Thoracic aorta (tissue), 2 donors: ENCODE data around the gene TASOR2. TPM values are rescaled to one million over a fixed set of nuclear protein-coding genes. Genes with fewer than 3 reads are reported as not detected.
A peak's percentile ranks its signal among the peaks of the same experiment; 100 is the strongest.

Source experiments
- ATAC-seq: fragments of 150-250 bp; one replicate; pipeline ENCODE4 v1.8.0; 2017; ENCODE audit warnings: low read depth; ENCODE audit not compliant: insufficient number of reproducible peaks, low FRiP score
- DNase-seq: peaks from one replicate; pipeline ENCODE4 v3.0.0-alpha.2; 2020; ENCODE audit warnings: low spot score
- H3K27ac ChIP-seq, 2 donors: fragments of 200-600 bp; sonication (generic); 1 replicate in 1 of 2; 2 replicates in 1 of 2; pipeline ENCODE4 v1.5.1; 2016; ENCODE audit warnings: mild to moderate bottlenecking in 2 of 2, moderate library complexity in 2 of 2
- H3K27me3 ChIP-seq: fragments of 200-600 bp; sonication (generic); replicated peaks from 2 replicates; pipeline ENCODE4 v1.6.0; 2016; ENCODE audit warnings: mild to moderate bottlenecking; ENCODE audit not compliant: insufficient read depth
- H3K36me3 ChIP-seq: fragments of 200-600 bp; sonication (generic); one replicate; pipeline ENCODE4 v1.5.1; 2016
- H3K4me1 ChIP-seq, 2 donors: fragments of 200-600 bp; sonication (generic); 1 replicate in 1 of 2; 2 replicates in 1 of 2; pipeline versions ENCODE4 v1.5.1 to v1.6.0; 2016; ENCODE audit warnings: low read depth in 2 of 2, mild to moderate bottlenecking in 1 of 2; ENCODE audit not compliant: control insufficient read depth in 1 of 2
- H3K4me3 ChIP-seq: fragments of 200-600 bp; sonication (generic); 2 replicates; pipeline ENCODE4 v1.5.1; 2016; ENCODE audit warnings: mild to moderate bottlenecking
- H3K9me3 ChIP-seq: fragments of 200-600 bp; sonication (generic); 2 replicates; pipeline ENCODE4 v1.5.1; 2016
- CTCF ChIP-seq: fragments of 200-600 bp; sonication (generic); IDR thresholded peaks from one replicate; pipeline ENCODE4 v1.5.1; 2019; ENCODE audit warnings: antibody characterized with exemption
- total RNA-seq, 2 donors: library from RNA; depleted of rRNA; stranded (reverse); fragments of >200 nt; gene quantifications; one replicate each; pipeline versions ENCODE4 v1.1.0 to v1.2.3, GENCODE V29; 2016

The TASOR2 gene
- 100 to 1,000 TPM in 1 of 2 donors, 10 to 100 TPM in 1; 43.9 to 123 TPM for total RNA-seq

GRCh38 chr10:5684318-5684970 is at the start of gene TASOR2:
TSS of gene TASOR2 (plus strand) at chr10:5684838. CDS start at chr10:5720643, 35,805 bp downstream.
- H3K4me3 ChIP-seq: peak within 1 kb of the TSS; percentile 97
- ATAC-seq: peak; percentile 96
- no peaks in the 10 kb centered on the region for H3K9me3 ChIP-seq
- H3K27ac ChIP-seq: peak within 1 kb of the TSS; percentile 83 to 88
- no peaks in the 10 kb centered on the region for H3K27me3 ChIP-seq
- TF ChIP-seq CTCF: no peak
- H3K4me1 ChIP-seq: peaks cover 9 to 28% of the 10 kb centered on the region in 2 donors
- DNase-seq: peak; percentile 82
- H3K36me3 ChIP-seq: no peaks in the 10 kb centered on the region

- Histone ChIP-seq H3K9me3 (no peaks in the 10 kb centered on the region), H3K4me3 (no peak overlapping the region), H3K27me3 (no peaks in the 10 kb centered on the region), H3K27ac (peak overlapping the region in 1 of 2 donors; percentile 4), H3K36me3 (peaks cover 13% of the 10 kb centered on the region), H3K4me1 (peaks cover 11 to 41% of the 10 kb centered on the region in 2 donors)
- DNase-seq (no peak), ATAC-seq (no peak)
- TF ChIP-seq CTCF: no peak
These were observed 49.7 kb upstream of the TASOR2 start for GRCh38 chr10:5634918-5635317.

GRCh38 chr10:5638494-5638893 is 46.1 kb upstream of the TASOR2 start:
- Histone ChIP-seq H3K9me3 (no peaks in the 10 kb centered on the region), H3K27me3 (no peaks in the 10 kb centered on the region), H3K4me3 (no peak overlapping the region), H3K36me3 (peaks cover 35% of the 10 kb centered on the region), H3K27ac (no peak overlapping the region), H3K4me1 (peaks cover under 1 to 16% of the 10 kb centered on the region in 2 donors)
- ATAC-seq (no peak), DNase-seq (no peak)
- TF ChIP-seq CTCF: no peak

- Histone ChIP-seq H3K36me3 (peaks cover 35% of the 10 kb centered on the region), H3K4me1 (peaks cover 6 to 16% of the 10 kb centered on the region in 2 donors), H3K4me3 (no peak overlapping the region), H3K9me3 (no peaks in the 10 kb centered on the region), H3K27ac (no peak overlapping the region), H3K27me3 (no peaks in the 10 kb centered on the region)
- ATAC-seq (no peak), DNase-seq (no peak)
- TF ChIP-seq CTCF: no peak
These were observed 45.6 kb upstream of the TASOR2 start for GRCh38 chr10:5639066-5639465.

- TF ChIP-seq CTCF: no peak
- ATAC-seq: no peak
- Histone ChIP-seq H3K4me1 (peaks cover 6 to 22% of the 10 kb centered on the region in 2 donors), H3K27ac (no peak overlapping the region), H3K36me3 (peaks cover 35% of the 10 kb centered on the region), H3K4me3 (no peak overlapping the region), H3K9me3 (no peaks in the 10 kb centered on the region), H3K27me3 (no peaks in the 10 kb centered on the region)
- no peak for DNase-seq
These were observed 44.6 kb upstream of the TASOR2 start for GRCh38 chr10:5640036-5640435.
